Endothelial cell (in vitro differentiated cells): ENCODE measurements around the gene RETSAT. TPM values are rescaled to one million over a fixed set of nuclear protein-coding genes. Genes with fewer than 3 reads are reported as not detected.
"Not testable (repeated sequence)": the region's sequence is repeated elsewhere in the genome, so short reads cannot be mapped to it uniquely, and the experiment has no call there.

ENCODE experiments used
- DNase-seq: peaks from one replicate; pipeline ENCODE4 v3.0.0; 2021; ENCODE audit warnings: low spot score
- H3K27ac Mint-ChIP-seq: one replicate; pipeline ENCODE4 v1.8.0; 2021; ENCODE audit warnings: mixed read lengths, inconsistent platforms; ENCODE audit not compliant: unreplicated experiment
- H3K27me3 Mint-ChIP-seq: one replicate; pipeline ENCODE4 v1.8.0; 2021; ENCODE audit warnings: mild to moderate bottlenecking, moderate library complexity, mixed read lengths, inconsistent platforms; ENCODE audit not compliant: unreplicated experiment
- H3K36me3 Mint-ChIP-seq: one replicate; pipeline ENCODE4 v1.8.0; 2021; ENCODE audit warnings: mild to moderate bottlenecking, low read depth, mixed read lengths, inconsistent platforms; ENCODE audit not compliant: unreplicated experiment
- H3K4me1 Mint-ChIP-seq: one replicate; pipeline ENCODE4 v1.8.0; 2021; ENCODE audit warnings: mild to moderate bottlenecking, mixed read lengths, inconsistent platforms; ENCODE audit not compliant: unreplicated experiment
- H3K4me3 Mint-ChIP-seq: one replicate; pipeline ENCODE4 v1.8.0; 2021; ENCODE audit warnings: mild to moderate bottlenecking, mixed read lengths, inconsistent platforms; ENCODE audit not compliant: unreplicated experiment
- H3K9me3 Mint-ChIP-seq: one replicate; pipeline ENCODE4 v1.8.0; 2021; ENCODE audit warnings: mixed read lengths, inconsistent platforms; ENCODE audit not compliant: unreplicated experiment
- total RNA-seq: library from RNA; stranded (reverse); fragmentation: NEBNext Ultra II Directional; extraction: Animal tissue kit (Norgen Biotek cat#: 25700); gene quantifications from one replicate; pipeline ENCODE4 v1.2.1, GENCODE V29; 2021; ENCODE audit not compliant: unreplicated experiment
- TF ChIP-seq, protein P1 (sequence below): fragments of 200-600 bp; sonication (generic); IDR thresholded peaks from one replicate; pipeline ENCODE4 v1.5.0; 2021; ENCODE audit warnings: antibody characterized with exemption; ENCODE audit not compliant: unreplicated experiment

RETSAT gene
- total RNA-seq, 1 donor from 2014 or later, result 37.0 TPM

- Mint-ChIP-seq H3K9me3 (no peaks in the 10 kb centered on the region), H3K36me3 (peaks cover 61% of the 10 kb centered on the region), H3K4me3 (peak overlapping the region; percentile 100), H3K4me1 (peaks cover 54% of the 10 kb centered on the region), H3K27me3 (peaks cover 13% of the 10 kb centered on the region), H3K27ac (no peak overlapping the region)
- TF ChIP-seq, protein P1, sequence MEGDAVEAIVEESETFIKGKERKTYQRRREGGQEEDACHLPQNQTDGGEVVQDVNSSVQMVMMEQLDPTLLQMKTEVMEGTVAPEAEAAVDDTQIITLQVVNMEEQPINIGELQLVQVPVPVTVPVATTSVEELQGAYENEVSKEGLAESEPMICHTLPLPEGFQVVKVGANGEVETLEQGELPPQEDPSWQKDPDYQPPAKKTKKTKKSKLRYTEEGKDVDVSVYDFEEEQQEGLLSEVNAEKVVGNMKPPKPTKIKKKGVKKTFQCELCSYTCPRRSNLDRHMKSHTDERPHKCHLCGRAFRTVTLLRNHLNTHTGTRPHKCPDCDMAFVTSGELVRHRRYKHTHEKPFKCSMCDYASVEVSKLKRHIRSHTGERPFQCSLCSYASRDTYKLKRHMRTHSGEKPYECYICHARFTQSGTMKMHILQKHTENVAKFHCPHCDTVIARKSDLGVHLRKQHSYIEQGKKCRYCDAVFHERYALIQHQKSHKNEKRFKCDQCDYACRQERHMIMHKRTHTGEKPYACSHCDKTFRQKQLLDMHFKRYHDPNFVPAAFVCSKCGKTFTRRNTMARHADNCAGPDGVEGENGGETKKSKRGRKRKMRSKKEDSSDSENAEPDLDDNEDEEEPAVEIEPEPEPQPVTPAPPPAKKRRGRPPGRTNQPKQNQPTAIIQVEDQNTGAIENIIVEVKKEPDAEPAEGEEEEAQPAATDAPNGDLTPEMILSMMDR, result no peak
- no peak for DNase-seq
Measured at GRCh38 chr2:85324639-85325465, 29.5 kb downstream of the RETSAT start.

DNA sequence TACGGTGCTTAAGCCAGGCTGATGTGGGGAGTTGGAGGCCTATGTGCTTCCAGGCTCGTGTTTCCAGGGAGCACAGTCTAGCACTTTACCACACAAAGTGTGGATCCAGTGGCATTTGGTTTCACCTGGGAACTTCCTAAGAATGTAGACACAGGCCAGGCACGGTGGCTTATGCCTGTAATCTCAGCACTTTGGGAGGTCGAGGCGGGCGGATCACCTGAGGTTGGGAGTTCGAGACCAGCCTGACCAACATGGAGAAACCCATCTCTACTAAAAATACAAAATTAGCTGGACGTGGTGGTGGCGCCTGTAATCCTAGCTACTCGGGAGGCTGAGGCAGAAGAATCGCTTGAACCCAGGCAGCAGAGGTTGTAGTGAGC is 30.4 kb downstream of the RETSAT start:
- not testable (repeated sequence) for H3K4me3 Mint-ChIP-seq, H3K27ac Mint-ChIP-seq, H3K9me3 Mint-ChIP-seq, DNase-seq
- peaks cover 15% of the 10 kb centered on the region for H3K27me3 Mint-ChIP-seq
- peaks cover 56% of the 10 kb centered on the region for H3K4me1 Mint-ChIP-seq
- H3K36me3 Mint-ChIP-seq, result peaks cover 67% of the 10 kb centered on the region

GRCh38 chr2:85323351-85323987 is 30.9 kb downstream of the RETSAT start:
- Mint-ChIP-seq H3K36me3 (peaks cover 72% of the 10 kb centered on the region), H3K4me3 (no peak overlapping the region), H3K4me1 (peaks cover 59% of the 10 kb centered on the region), H3K27me3 (peaks cover 15% of the 10 kb centered on the region), H3K9me3 (no peaks in the 10 kb centered on the region), H3K27ac (no peak overlapping the region)
- no peak for DNase-seq
- TF ChIP-seq, protein P1, result no peak

- peaks cover 29% of the 10 kb centered on the region for H3K4me1 Mint-ChIP-seq
- peak overlapping the region; percentile 18 for H3K4me3 Mint-ChIP-seq
- H3K27me3 Mint-ChIP-seq, result peaks cover 11% of the 10 kb centered on the region
- peaks cover 59% of the 10 kb centered on the region for H3K36me3 Mint-ChIP-seq
- no peak for DNase-seq
- H3K9me3 Mint-ChIP-seq, result no peaks in the 10 kb centered on the region
- TF ChIP-seq, protein P1, result no peak
- no peak overlapping the region for H3K27ac Mint-ChIP-seq
Measured at GRCh38 chr2:85319796-85320195, 34.5 kb downstream of the RETSAT start.

GRCh38 chr2:85318222-85319074 is 35.9 kb downstream of the RETSAT start:
- Mint-ChIP-seq H3K4me1 (peaks cover 21% of the 10 kb centered on the region), H3K27me3 (peaks cover 15% of the 10 kb centered on the region), H3K9me3 (no peaks in the 10 kb centered on the region), H3K4me3 (no peak overlapping the region), H3K27ac (no peak overlapping the region), H3K36me3 (peaks cover 53% of the 10 kb centered on the region)
- no peak for DNase-seq
- TF ChIP-seq, protein P1, result no peak

GRCh38 chr2:85315921-85316320 is 38.4 kb downstream of the RETSAT start:
- H3K9me3 Mint-ChIP-seq, DNase-seq, H3K27me3 Mint-ChIP-seq, H3K27ac Mint-ChIP-seq, H3K4me3 Mint-ChIP-seq: not testable (repeated sequence)
- Mint-ChIP-seq H3K36me3 (peaks cover 37% of the 10 kb centered on the region), H3K4me1 (peaks cover 15% of the 10 kb centered on the region)
